ENCODE results near the gene FN1. TPM values are rescaled to one million over a fixed set of nuclear protein-coding genes. Genes with fewer than 3 reads are reported as not detected.

FN1 gene
- 2,659 and 3,112 TPM in 2 replicates for total RNA-seq

GRCh38 chr2:215435870-215436704, at the start of gene FN1:
FN1 (minus strand) TSS chr2:215436068; CDS start chr2:215435802, 266 bp downstream.

DNA sequence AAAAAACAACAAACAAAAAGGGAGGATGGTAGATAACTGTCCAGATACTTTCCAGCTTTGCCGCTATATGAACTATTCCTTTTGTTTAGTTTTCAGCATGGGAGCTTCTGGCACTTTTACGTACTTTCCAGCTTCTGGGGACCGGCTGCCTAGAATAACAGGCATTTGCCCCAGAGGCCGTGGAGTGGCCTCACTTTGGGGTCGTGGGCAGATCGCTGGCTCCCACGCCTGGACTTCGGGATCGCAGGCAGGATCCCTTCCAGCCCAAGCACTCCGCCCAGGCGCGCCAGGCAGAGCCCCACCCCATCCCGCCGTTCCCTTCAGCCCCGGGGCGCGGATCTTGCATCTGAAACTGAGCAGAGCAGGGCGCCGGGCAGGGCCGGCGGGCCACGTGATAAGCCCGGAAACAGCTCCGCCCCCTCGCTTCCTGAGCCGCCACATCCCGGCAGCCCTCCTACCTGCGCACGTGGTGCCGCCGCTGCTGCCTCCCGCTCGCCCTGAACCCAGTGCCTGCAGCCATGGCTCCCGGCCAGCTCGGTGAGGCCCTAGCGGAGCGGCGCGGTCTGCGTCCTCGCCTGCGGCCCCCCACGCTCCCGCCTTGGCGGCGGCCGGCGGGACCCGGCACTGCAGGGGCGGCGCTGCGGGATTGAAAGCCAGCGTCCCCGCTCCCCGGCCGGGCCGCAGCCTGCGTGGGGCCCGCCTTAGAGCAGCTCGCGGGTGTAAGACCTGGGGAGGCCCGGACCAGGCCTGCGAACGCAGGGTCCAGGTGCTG, 124.1 kb downstream of the FN1 start, which contains the start of gene ATIC:
Gene ATIC, plus strand, starts transcription at position 435 of the 772 bp plus-strand sequence. Its CDS starts 84 bp downstream, at position 519.

Other genes starting within 250 kb of the FN1 start
- 47.3 and 121 TPM in 2 replicates for gene ATIC, start 124.0 kb downstream of the FN1 start, total RNA-seq

All from myometrial cell (primary cell).